Placental pericyte (primary cell): Measurements from ENCODE around the gene FOXR2. TPM values are rescaled to one million over a fixed set of nuclear protein-coding genes. Genes with fewer than 3 reads are reported as not detected.

Experiments
- small RNA-seq: library from RNA; depleted of rRNA; stranded (forward); fragments of <200 nt; gene quantifications from one replicate; pipeline ENCODE3, GENCODE V24; 2012; ENCODE audit warnings: low replicate concordance
- total RNA-seq: library from RNA; depleted of rRNA; stranded (reverse); fragments of >200 nt; gene quantifications from 2 replicates; pipeline ENCODE4 v1.2.3, GENCODE V29; 2012

The FOXR2 gene, protein sequence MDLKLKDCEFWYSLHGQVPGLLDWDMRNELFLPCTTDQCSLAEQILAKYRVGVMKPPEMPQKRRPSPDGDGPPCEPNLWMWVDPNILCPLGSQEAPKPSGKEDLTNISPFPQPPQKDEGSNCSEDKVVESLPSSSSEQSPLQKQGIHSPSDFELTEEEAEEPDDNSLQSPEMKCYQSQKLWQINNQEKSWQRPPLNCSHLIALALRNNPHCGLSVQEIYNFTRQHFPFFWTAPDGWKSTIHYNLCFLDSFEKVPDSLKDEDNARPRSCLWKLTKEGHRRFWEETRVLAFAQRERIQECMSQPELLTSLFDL
- not detected in 2 replicates for total RNA-seq

DNA sequence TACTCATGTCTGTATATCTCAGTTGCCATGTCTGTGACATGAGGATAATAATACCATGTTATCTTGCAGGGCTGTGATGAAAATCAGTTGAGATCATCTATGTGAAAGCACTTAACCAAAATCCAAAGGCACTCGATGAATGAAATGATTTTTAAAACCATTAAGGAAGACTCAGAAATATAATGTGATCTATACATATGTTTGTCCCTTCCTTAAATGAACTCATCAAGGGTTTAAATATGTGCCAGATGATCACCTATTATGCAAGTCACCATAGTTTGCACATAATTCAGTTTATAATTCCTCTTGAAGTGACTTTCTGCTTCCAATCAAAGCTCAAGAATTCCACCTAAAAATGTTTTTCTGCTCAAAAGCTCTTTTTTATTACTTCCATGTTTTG is at the start of gene FOXR2:
FOXR2 (plus strand) TSS at position 301 of the 400 bp plus-strand sequence. CDS start 312 bp downstream, outside the sequence.

Small RNAs within 50 kb of the gene (small RNA-seq; reads per million reads assigned to genes)
- gene RF00019 = not detected

Other genes with a start within 250 kb of the FOXR2 start
- gene MAGEH1, start 171.3 kb upstream of the FOXR2 start, total RNA-seq = 8.3 and 17.5 TPM in 2 replicates
- gene USP51, start 133.6 kb upstream of the FOXR2 start, total RNA-seq = 0.88 and 2.1 TPM in 2 replicates
- 12.5 TPM in 2 replicates for gene RRAGB, start 94.3 kb downstream of the FOXR2 start, total RNA-seq